Measurements from ENCODE around the gene GALNT14. TPM values are rescaled to one million over a fixed set of nuclear protein-coding genes. Genes with fewer than 3 reads are reported as not detected.

GALNT14 gene
- polyA plus RNA-seq, 1 experiment, result 0.07 TPM

- TF ChIP-seq CTCF (IDR thresholded peaks at IDR 0.05; ENCODE audit: low read depth, low read length), result no peak
- H3K9me3 ChIP-seq (ENCODE audit: control insufficient read depth, insufficient read depth, low read length), result no peaks in the 10 kb centered on the region
- H3K27me3 ChIP-seq (ENCODE audit: control insufficient read depth, insufficient read depth, low read length), result peaks cover 6% of the 10 kb centered on the region
- DNase-seq (ENCODE audit: low read depth, low spot score), result no peak
- H3K27ac ChIP-seq (ENCODE audit: low read depth, low read length), result no peak overlapping the region
- CTCF ChIA-PET, result no interaction called here
- no peak overlapping the region for H3K4me3 ChIP-seq (ENCODE audit: low read depth, low read length)
- POLR2A ChIA-PET, result no interaction called here
Observed at GRCh38 chr2:31127931-31128330, 10.3 kb downstream of the GALNT14 start.

- H3K4me3 ChIP-seq (ENCODE audit: low read depth, low read length), result no peak overlapping the region
- peaks cover 6% of the 10 kb centered on the region for H3K27me3 ChIP-seq (ENCODE audit: control insufficient read depth, insufficient read depth, low read length)
- no peak overlapping the region for H3K27ac ChIP-seq (ENCODE audit: low read depth, low read length)
- no peak for TF ChIP-seq CTCF (IDR thresholded peaks at IDR 0.05; ENCODE audit: low read depth, low read length)
- no peaks in the 10 kb centered on the region for H3K9me3 ChIP-seq (ENCODE audit: control insufficient read depth, insufficient read depth, low read length)
- DNase-seq (ENCODE audit: low read depth, low spot score), result no peak
- POLR2A ChIA-PET, result no interaction called here
- CTCF ChIA-PET, result no interaction called here
Observed at GRCh38 chr2:31125918-31126695, 12.1 kb downstream of the GALNT14 start.

GRCh38 chr2:31124904-31125303 is 13.3 kb downstream of the GALNT14 start:
- CTCF ChIA-PET, result no interaction called here
- no peak for DNase-seq (ENCODE audit: low read depth, low spot score)

GRCh38 chr2:31122133-31122532 is 16.1 kb downstream of the GALNT14 start:
- CTCF ChIA-PET, result no interaction called here
- Histone ChIP-seq H3K27ac (ENCODE audit: low read depth, low read length) (no peak overlapping the region), H3K4me3 (ENCODE audit: low read depth, low read length) (no peak overlapping the region), H3K27me3 (ENCODE audit: control insufficient read depth, insufficient read depth, low read length) (peaks cover 2% of the 10 kb centered on the region), H3K9me3 (ENCODE audit: control insufficient read depth, insufficient read depth, low read length) (no peaks in the 10 kb centered on the region)
- POLR2A ChIA-PET, result no interaction called here
- DNase-seq (ENCODE audit: low read depth, low spot score), result no peak
- TF ChIP-seq CTCF (IDR thresholded peaks at IDR 0.05; ENCODE audit: low read depth, low read length), result no peak

More at GRCh38 chr2:31124904-31125303, 13.3 kb downstream of the GALNT14 start:
- POLR2A ChIA-PET, result no interaction called here
- no peak overlapping the region for H3K27ac ChIP-seq (ENCODE audit: low read depth, low read length)
- H3K9me3 ChIP-seq (ENCODE audit: control insufficient read depth, insufficient read depth, low read length), result no peaks in the 10 kb centered on the region
- no peak overlapping the region for H3K4me3 ChIP-seq (ENCODE audit: low read depth, low read length)
- H3K27me3 ChIP-seq (ENCODE audit: control insufficient read depth, insufficient read depth, low read length), result peaks cover 6% of the 10 kb centered on the region
- no peak for TF ChIP-seq CTCF (IDR thresholded peaks at IDR 0.05; ENCODE audit: low read depth, low read length)

GRCh38 chr2:31113765-31114164 is 24.5 kb downstream of the GALNT14 start:
- Histone ChIP-seq H3K4me3 (ENCODE audit: low read depth, low read length) (no peak overlapping the region), H3K27me3 (ENCODE audit: control insufficient read depth, insufficient read depth, low read length) (no peaks in the 10 kb centered on the region), H3K27ac (ENCODE audit: low read depth, low read length) (no peak overlapping the region), H3K9me3 (ENCODE audit: control insufficient read depth, insufficient read depth, low read length) (no peaks in the 10 kb centered on the region)
- POLR2A ChIA-PET, result no interaction called here
- CTCF ChIA-PET, result no interaction called here
- TF ChIP-seq CTCF (IDR thresholded peaks at IDR 0.05; ENCODE audit: low read depth, low read length), result no peak
- no peak for DNase-seq (ENCODE audit: low read depth, low spot score)
